DOHH2 (cell line): ENCODE data around the gene SCGB1C1.

Experiments
- CTCF ChIP-seq: fragments of 200-600 bp; sonication (generic); IDR thresholded peaks from one replicate; pipeline ENCODE4 v1.5.1; 2014; ENCODE audit warnings: antibody characterized with exemption, mild to moderate bottlenecking, low read depth, low read length; ENCODE audit not compliant: poor library complexity, severe bottlenecking
- EZH2phosphoT487 ChIP-seq: fragments of 200-600 bp; sonication (generic); IDR thresholded peaks from 2 replicates; pipeline ENCODE4 v1.6.1; 2017; ENCODE audit warnings: borderline replicate concordance, mild to moderate bottlenecking, antibody characterized with exemption, low read length, moderate library complexity, mixed read lengths

- no peak for TF ChIP-seq CTCF
- TF ChIP-seq EZH2phosphoT487, result no peak
Observed at GRCh38 chr11:207208-207862, 14.5 kb downstream of the SCGB1C1 start, which contains the start of the genes BET1L and RIC8A.
